ENCODE measurements around the gene SUMF2.
"Not testable (repeated sequence)": the region's sequence is repeated elsewhere in the genome, so short reads cannot be mapped to it uniquely, and the experiment has no call there.

The SUMF2 gene

DNA sequence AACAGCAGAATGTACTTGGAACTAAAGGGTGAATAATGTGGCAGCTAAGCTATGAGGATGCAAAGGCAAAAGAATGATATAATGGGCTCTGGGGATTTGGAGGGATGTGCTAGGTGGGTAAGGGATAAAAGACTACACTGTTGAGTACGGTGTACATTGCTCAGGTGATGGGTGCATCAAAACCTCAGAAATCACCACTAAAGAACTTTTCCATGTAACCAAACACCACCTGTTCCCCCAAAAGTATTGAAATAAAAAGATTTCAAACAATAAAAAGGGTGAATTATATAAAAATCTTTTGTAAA is 43.8 kb downstream of the SUMF2 start:
- no peak overlapping the region for H3K4me3 ChIP-seq (ENCODE audit: low read length)
- no peak for TF ChIP-seq ZNF274 (IDR thresholded peaks at IDR 0.05; ENCODE audit: low read depth, low read length)

- no peak for TF ChIP-seq ZNF274 (IDR thresholded peaks at IDR 0.05; ENCODE audit: low read depth, low read length)
- no peak overlapping the region for H3K4me3 ChIP-seq (ENCODE audit: low read length)
These were observed 46.5 kb downstream of the SUMF2 start for GRCh38 chr7:56110611-56111010.

DNA sequence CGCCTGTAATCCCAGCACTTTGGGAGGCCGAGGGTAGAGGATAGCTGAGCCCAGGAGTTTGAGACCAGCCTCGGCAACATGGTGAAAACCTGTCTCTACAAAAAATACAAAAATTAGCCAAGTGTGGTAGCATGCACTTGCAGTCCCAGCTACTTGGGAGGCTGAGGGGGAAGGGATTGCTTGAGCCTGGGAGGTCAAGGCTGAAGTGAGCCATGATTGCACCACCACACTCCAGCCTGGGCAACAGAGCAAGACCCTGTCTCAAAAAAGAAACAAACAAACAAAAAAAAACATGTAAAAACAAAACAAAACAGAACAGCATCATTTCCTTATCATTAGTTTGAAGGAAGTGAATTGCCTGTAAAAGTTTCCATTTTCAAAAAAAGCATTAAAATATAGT is 48.2 kb downstream of the SUMF2 start:
- H3K4me3 ChIP-seq (ENCODE audit: low read length) = not testable (repeated sequence)

GRCh38 chr7:56115852-56116538 is 51.9 kb downstream of the SUMF2 start, which contains the start of gene NUPR2:
TSS of gene NUPR2 (minus strand) at chr7:56116417. CDS start at chr7:56116314, 103 bp downstream.
- no peak within 1 kb of the TSS for H3K4me3 ChIP-seq (ENCODE audit: low read length)
- no peak for TF ChIP-seq ZNF274 (IDR thresholded peaks at IDR 0.05; ENCODE audit: low read depth, low read length)

DNA sequence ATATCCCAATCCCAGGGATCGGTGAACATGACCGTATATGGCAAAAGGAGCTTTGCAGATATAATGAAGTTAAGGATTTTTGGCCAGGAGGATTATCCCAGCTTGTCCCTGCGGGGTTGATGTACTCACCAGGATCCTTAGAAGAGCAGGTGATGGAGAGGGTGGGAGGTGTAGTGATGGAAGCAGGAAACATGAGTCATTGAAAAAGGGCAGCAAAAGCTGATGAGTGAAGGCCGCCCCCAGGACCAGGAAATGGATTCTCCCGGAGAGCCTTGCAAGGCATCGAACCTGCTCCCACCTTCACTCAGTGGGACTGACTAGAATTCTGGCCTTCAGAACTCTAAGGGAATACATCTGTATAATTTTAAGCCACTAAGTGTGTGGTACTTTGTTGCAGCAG is 57.4 kb downstream of the SUMF2 start:
- H3K4me3 ChIP-seq (ENCODE audit: low read length) = no peak overlapping the region

DNA sequence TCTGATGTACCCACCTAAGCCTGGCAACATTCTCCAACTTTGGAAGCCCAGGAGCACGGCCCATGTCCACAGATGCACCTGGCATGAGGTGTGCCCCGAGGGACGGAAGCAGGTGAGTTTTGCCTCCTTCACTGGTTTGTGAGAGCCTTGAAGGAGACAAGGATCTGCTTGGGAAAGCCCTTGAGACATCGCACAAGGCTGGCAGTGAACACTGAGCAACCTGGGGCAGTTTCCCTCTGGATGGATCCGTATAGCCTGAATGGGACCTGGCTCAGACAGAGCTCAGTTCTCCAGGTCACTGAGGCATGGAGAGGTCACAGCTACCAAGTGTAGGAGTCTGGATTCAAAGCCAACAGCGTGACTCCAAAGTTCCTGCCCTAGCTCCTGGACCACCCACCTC is 60.9 kb downstream of the SUMF2 start:
- TF ChIP-seq ZNF274 (IDR thresholded peaks at IDR 0.05; ENCODE audit: low read depth, low read length) = no peak
- no peak overlapping the region for H3K4me3 ChIP-seq (ENCODE audit: low read length)

More for the DNA sequence above, 57.4 kb downstream of the SUMF2 start:
- TF ChIP-seq ZNF274 (IDR thresholded peaks at IDR 0.05; ENCODE audit: low read depth, low read length) = no peak

GRCh38 chr7:56125831-56126230 is 61.7 kb downstream of the SUMF2 start:
- H3K4me3 ChIP-seq (ENCODE audit: low read length) = no peak overlapping the region
- no peak for TF ChIP-seq ZNF274 (IDR thresholded peaks at IDR 0.05; ENCODE audit: low read depth, low read length)

GRCh38 chr7:56127241-56127975 is 63.3 kb downstream of the SUMF2 start:
- no peak for TF ChIP-seq ZNF274 (IDR thresholded peaks at IDR 0.05; ENCODE audit: low read depth, low read length)
- H3K4me3 ChIP-seq (ENCODE audit: low read length) = no peak overlapping the region

Measured in GM08714 (cell line).